ENCODE results near the gene PDZRN4.

Gene PDZRN4

DNA sequence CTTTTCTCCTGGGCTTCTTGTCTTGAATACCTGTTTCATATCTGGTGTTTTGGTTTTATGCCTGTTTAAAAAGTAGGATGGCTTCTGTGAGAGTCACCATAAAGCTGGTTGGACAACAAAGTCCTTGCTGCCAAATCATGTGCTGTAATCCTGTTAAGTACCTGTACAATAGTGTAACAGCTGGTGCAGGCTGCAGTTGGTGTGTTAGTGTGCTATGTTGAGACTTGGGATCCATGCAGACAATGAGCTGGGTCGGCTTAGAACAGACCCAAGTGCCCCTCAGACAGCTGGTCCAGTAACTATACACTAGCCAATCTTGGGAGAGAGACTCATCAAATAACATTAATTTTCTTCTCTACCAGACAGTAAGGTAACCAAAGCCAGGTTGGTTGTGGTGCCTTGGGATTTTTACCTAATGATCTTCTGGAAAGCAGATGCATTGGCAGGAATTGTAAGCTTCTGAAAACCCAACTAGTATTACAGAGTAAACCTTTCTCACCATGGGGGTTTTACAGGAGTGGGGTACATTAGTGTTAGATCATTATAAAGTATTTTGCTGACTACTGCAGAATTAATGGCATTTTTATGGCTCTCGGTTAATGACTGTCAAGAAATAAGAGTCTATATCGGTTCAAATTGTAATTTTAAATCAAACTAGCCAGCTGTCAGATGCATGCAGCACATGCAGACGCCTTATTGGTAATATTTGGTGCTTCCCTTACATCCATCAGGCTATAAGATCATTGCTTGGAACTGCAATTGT, 231.2 kb downstream of the PDZRN4 start:
- WGBS (ENCODE audit: extremely low coverage, insufficient coverage, low lambda C conversion rate), result no CpG with 5 or more reads among the region's 4 CpGs
- no peak overlapping the region for H2AK5ac ChIP-seq (ENCODE audit: low read length)

DNA sequence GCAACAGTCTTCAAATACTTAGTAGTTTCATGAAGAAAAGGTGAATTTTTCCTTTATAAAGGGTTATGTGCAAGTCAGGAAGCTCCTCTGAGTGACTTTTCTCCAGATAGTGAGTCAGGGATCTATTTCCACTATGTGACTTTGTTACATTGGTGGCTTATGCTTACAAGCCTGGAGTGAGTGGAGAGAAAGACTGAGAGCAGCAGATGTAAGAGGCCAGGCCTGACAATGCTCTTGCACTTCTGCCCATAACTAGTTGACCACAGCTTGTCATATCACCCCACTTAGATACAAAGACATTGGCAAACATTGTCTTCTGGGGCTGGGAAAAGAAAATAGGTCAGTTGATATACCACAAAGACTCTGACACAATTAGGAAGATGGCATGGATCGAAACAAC, 236.5 kb downstream of the PDZRN4 start:
- Histone ChIP-seq H3K4ac (ENCODE audit: low read depth, low read length) (no peak overlapping the region), H3K56ac (ENCODE audit: low read length) (no peak overlapping the region), H3K36me3 (ENCODE audit: control insufficient read depth, insufficient read depth, low read length) (no peaks in the 10 kb centered on the region), H3K9ac (ENCODE audit: low read length) (no peak overlapping the region), H3K27ac (ENCODE audit: low read depth, low read length) (no peak overlapping the region), H3K4me1 (ENCODE audit: control insufficient read depth, low read depth, low read length) (no peaks in the 10 kb centered on the region), H3K27me3 (ENCODE audit: insufficient read depth, low read length, poor library complexity) (no peaks in the 10 kb centered on the region), H2AK5ac (ENCODE audit: low read length) (no peak overlapping the region), H3K4me3 (ENCODE audit: low read length) (no peak overlapping the region), H3K4me2 (ENCODE audit: low read length) (no peak overlapping the region), H3K79me1 (ENCODE audit: low read length) (no peaks in the 10 kb centered on the region), H2BK120ac (ENCODE audit: low read depth, low read length) (no peak overlapping the region), H3K79me2 (ENCODE audit: control insufficient read depth, insufficient read depth, low read length) (no peaks in the 10 kb centered on the region), H2BK15ac (replicated peaks; ENCODE audit: low read depth) (no peak overlapping the region), H2BK5ac (ENCODE audit: low read length) (no peak overlapping the region), H3K18ac (ENCODE audit: low read length) (no peak overlapping the region), H4K8ac (ENCODE audit: low read depth, low read length) (no peak overlapping the region), H4K5ac (ENCODE audit: low read length) (no peak overlapping the region), H3K23ac (ENCODE audit: low read length) (no peak overlapping the region)
- no peak for DNase-seq
- WGBS (ENCODE audit: extremely low coverage, insufficient coverage, low lambda C conversion rate), result no CpG with 5 or more reads among the region's 1 CpG

More for the DNA sequence above, 231.2 kb downstream of the PDZRN4 start:
- Histone ChIP-seq H3K4ac (ENCODE audit: low read depth, low read length) (no peak overlapping the region), H3K4me2 (ENCODE audit: low read length) (no peak overlapping the region), H3K79me2 (ENCODE audit: control insufficient read depth, insufficient read depth, low read length) (no peaks in the 10 kb centered on the region), H4K8ac (ENCODE audit: low read depth, low read length) (no peak overlapping the region), H3K23ac (ENCODE audit: low read length) (no peak overlapping the region), H4K5ac (ENCODE audit: low read length) (no peak overlapping the region), H3K27me3 (ENCODE audit: insufficient read depth, low read length, poor library complexity) (no peaks in the 10 kb centered on the region), H3K36me3 (ENCODE audit: control insufficient read depth, insufficient read depth, low read length) (no peaks in the 10 kb centered on the region), H3K4me1 (ENCODE audit: control insufficient read depth, low read depth, low read length) (no peaks in the 10 kb centered on the region), H3K27ac (ENCODE audit: low read depth, low read length) (no peak overlapping the region), H3K56ac (ENCODE audit: low read length) (no peak overlapping the region), H2BK5ac (ENCODE audit: low read length) (no peak overlapping the region), H3K4me3 (ENCODE audit: low read length) (no peak overlapping the region), H2BK120ac (ENCODE audit: low read depth, low read length) (no peak overlapping the region), H2BK15ac (replicated peaks; ENCODE audit: low read depth) (no peak overlapping the region), H3K79me1 (ENCODE audit: low read length) (no peaks in the 10 kb centered on the region), H3K18ac (ENCODE audit: low read length) (no peak overlapping the region), H3K9ac (ENCODE audit: low read length) (no peak overlapping the region)
- DNase-seq, result no peak

GRCh38 chr12:41433460-41433859, 245.3 kb downstream of the PDZRN4 start:
- Histone ChIP-seq H3K23ac (ENCODE audit: low read length) (no peak overlapping the region), H3K79me2 (ENCODE audit: control insufficient read depth, insufficient read depth, low read length) (no peaks in the 10 kb centered on the region), H3K4ac (ENCODE audit: low read depth, low read length) (no peak overlapping the region), H3K4me2 (ENCODE audit: low read length) (no peak overlapping the region), H2BK15ac (replicated peaks; ENCODE audit: low read depth) (no peak overlapping the region), H3K4me1 (ENCODE audit: control insufficient read depth, low read depth, low read length) (peaks cover 2% of the 10 kb centered on the region), H2BK5ac (ENCODE audit: low read length) (no peak overlapping the region), H3K56ac (ENCODE audit: low read length) (no peak overlapping the region), H3K36me3 (ENCODE audit: control insufficient read depth, insufficient read depth, low read length) (no peaks in the 10 kb centered on the region), H2AK5ac (ENCODE audit: low read length) (no peak overlapping the region), H3K4me3 (ENCODE audit: low read length) (no peak overlapping the region), H3K18ac (ENCODE audit: low read length) (no peak overlapping the region), H3K27me3 (ENCODE audit: insufficient read depth, low read length, poor library complexity) (no peaks in the 10 kb centered on the region), H3K9ac (ENCODE audit: low read length) (no peak overlapping the region), H2BK120ac (ENCODE audit: low read depth, low read length) (no peak overlapping the region), H4K5ac (ENCODE audit: low read length) (no peak overlapping the region), H3K79me1 (ENCODE audit: low read length) (no peaks in the 10 kb centered on the region), H4K8ac (ENCODE audit: low read depth, low read length) (no peak overlapping the region), H3K27ac (ENCODE audit: low read depth, low read length) (no peak overlapping the region)
- WGBS (ENCODE audit: extremely low coverage, insufficient coverage, low lambda C conversion rate), result no CpG with 5 or more reads among the region's 5 CpGs
- no peak for DNase-seq

DNA sequence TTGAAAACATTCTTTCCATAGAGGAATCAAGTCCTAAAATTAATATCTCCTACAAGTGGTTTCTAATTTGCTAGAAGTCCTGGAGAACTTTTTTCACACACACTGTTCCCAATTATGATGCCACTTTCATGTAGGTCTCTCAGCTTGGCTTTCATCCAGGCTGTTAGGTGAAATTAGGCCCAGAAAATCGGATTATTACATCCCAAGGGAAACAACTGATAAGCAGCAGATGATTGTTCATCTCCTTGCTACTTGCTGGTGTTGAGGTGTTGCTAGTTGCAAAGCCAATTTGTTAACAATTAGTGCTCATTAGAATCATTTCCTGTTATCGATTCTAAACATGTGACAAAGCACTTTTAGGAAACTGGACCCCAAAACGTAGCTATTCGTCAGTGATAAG, 248.0 kb downstream of the PDZRN4 start:
- Histone ChIP-seq H3K27me3 (ENCODE audit: insufficient read depth, low read length, poor library complexity) (no peaks in the 10 kb centered on the region), H3K56ac (ENCODE audit: low read length) (no peak overlapping the region), H3K79me1 (ENCODE audit: low read length) (no peaks in the 10 kb centered on the region), H3K4ac (ENCODE audit: low read depth, low read length) (no peak overlapping the region), H3K79me2 (ENCODE audit: control insufficient read depth, insufficient read depth, low read length) (no peaks in the 10 kb centered on the region), H4K5ac (ENCODE audit: low read length) (no peak overlapping the region), H3K4me2 (ENCODE audit: low read length) (no peak overlapping the region), H2AK5ac (ENCODE audit: low read length) (no peak overlapping the region), H3K4me3 (ENCODE audit: low read length) (no peak overlapping the region), H2BK5ac (ENCODE audit: low read length) (no peak overlapping the region), H3K18ac (ENCODE audit: low read length) (no peak overlapping the region), H3K23ac (ENCODE audit: low read length) (no peak overlapping the region), H2BK15ac (replicated peaks; ENCODE audit: low read depth) (no peak overlapping the region), H2BK120ac (ENCODE audit: low read depth, low read length) (no peak overlapping the region), H3K9ac (ENCODE audit: low read length) (no peak overlapping the region), H3K36me3 (ENCODE audit: control insufficient read depth, insufficient read depth, low read length) (no peaks in the 10 kb centered on the region), H4K8ac (ENCODE audit: low read depth, low read length) (no peak overlapping the region), H3K27ac (ENCODE audit: low read depth, low read length) (no peak overlapping the region), H3K4me1 (ENCODE audit: control insufficient read depth, low read depth, low read length) (peaks cover 4% of the 10 kb centered on the region)
- peak; percentile 62 for DNase-seq
- no CpG with 5 or more reads among the region's 4 CpGs for WGBS (ENCODE audit: extremely low coverage, insufficient coverage, low lambda C conversion rate)

GRCh38 chr12:41437563-41437962, 249.4 kb downstream of the PDZRN4 start:
- no peak overlapping the region for H3K4me3 ChIP-seq (ENCODE audit: low read length)
- H3K9ac ChIP-seq (ENCODE audit: low read length), result no peak overlapping the region
- H3K27me3 ChIP-seq (ENCODE audit: insufficient read depth, low read length, poor library complexity), result no peaks in the 10 kb centered on the region
- DNase-seq, result no peak
- H2BK15ac ChIP-seq (replicated peaks; ENCODE audit: low read depth), result no peak overlapping the region
- no peak overlapping the region for H4K5ac ChIP-seq (ENCODE audit: low read length)
- no peak overlapping the region for H3K4me2 ChIP-seq (ENCODE audit: low read length)
- H3K79me2 ChIP-seq (ENCODE audit: control insufficient read depth, insufficient read depth, low read length), result no peaks in the 10 kb centered on the region
- no peak overlapping the region for H2BK5ac ChIP-seq (ENCODE audit: low read length)
- no peaks in the 10 kb centered on the region for H3K79me1 ChIP-seq (ENCODE audit: low read length)
- H3K4me1 ChIP-seq (ENCODE audit: control insufficient read depth, low read depth, low read length), result peaks cover 4% of the 10 kb centered on the region
- no peak overlapping the region for H3K4ac ChIP-seq (ENCODE audit: low read depth, low read length)
- no peak overlapping the region for H2BK120ac ChIP-seq (ENCODE audit: low read depth, low read length)
- H3K36me3 ChIP-seq (ENCODE audit: control insufficient read depth, insufficient read depth, low read length), result no peaks in the 10 kb centered on the region
- H3K23ac ChIP-seq (ENCODE audit: low read length), result no peak overlapping the region
- no peak overlapping the region for H2AK5ac ChIP-seq (ENCODE audit: low read length)
- H3K18ac ChIP-seq (ENCODE audit: low read length), result peak overlapping the region; percentile 55
- no peak overlapping the region for H4K8ac ChIP-seq (ENCODE audit: low read depth, low read length)
- no peak overlapping the region for H3K27ac ChIP-seq (ENCODE audit: low read depth, low read length)
- H3K56ac ChIP-seq (ENCODE audit: low read length), result no peak overlapping the region
- WGBS (ENCODE audit: extremely low coverage, insufficient coverage, low lambda C conversion rate), result no CpG with 5 or more reads among the region's 5 CpGs

Data from mesendoderm (in vitro differentiated cells).